Fibroblast of the aortic adventitia (primary cell): ENCODE measurements around the gene ZNF674. TPM values are rescaled to one million over a fixed set of nuclear protein-coding genes. Genes with fewer than 3 reads are reported as not detected.
"Not testable (repeated sequence)": the region's sequence is repeated elsewhere in the genome, so short reads cannot be mapped to it uniquely, and the experiment has no call there.

Source experiments
- DNase-seq: peaks from one replicate; pipeline ENCODE4 v3.0.0-alpha.2; 2010; ENCODE audit warnings: low read depth
- H3K4me3 ChIP-seq: 2 replicates; pipeline ENCODE4 v1.5.1; 2011; ENCODE audit warnings: low read depth, mild to moderate bottlenecking, control low read depth, low read length, moderate library complexity
- total RNA-seq: library from RNA; depleted of rRNA; stranded (reverse); fragments of >200 nt; gene quantifications from 2 replicates; pipeline ENCODE4 v1.2.3, GENCODE V29; 2012; ENCODE audit warnings: low replicate concordance
- TF ChIP-seq, protein P1 (sequence below): IDR thresholded peaks from 2 replicates; pipeline ENCODE4 v1.5.1; 2011; ENCODE audit warnings: mild to moderate bottlenecking, low read length, control low read depth, inconsistent platforms; ENCODE audit not compliant: insufficient read depth

ZNF674 gene
- total RNA-seq, 1 donor: 5.2 TPM

DNA sequence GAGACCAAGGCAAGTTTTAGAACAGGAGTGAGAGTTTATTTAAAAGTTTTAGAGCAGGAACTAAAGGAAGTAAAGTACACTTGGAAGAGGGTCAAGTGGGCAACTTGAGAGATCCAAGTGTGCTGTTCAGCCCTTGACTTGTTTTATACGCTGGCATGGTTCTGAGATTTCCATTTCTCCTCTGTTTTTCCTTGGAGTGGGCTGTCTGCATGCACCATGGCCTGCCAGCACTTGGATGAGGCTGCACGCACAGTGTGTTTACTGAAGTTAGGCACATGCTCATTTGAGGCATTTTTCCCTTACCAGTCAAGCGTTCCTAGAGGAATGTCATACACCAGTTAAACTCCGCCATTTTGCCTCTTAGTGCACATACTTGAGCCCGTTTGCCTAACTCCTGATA lies 8.7 kb upstream of the ZNF674 start:
- TF ChIP-seq, protein P1, sequence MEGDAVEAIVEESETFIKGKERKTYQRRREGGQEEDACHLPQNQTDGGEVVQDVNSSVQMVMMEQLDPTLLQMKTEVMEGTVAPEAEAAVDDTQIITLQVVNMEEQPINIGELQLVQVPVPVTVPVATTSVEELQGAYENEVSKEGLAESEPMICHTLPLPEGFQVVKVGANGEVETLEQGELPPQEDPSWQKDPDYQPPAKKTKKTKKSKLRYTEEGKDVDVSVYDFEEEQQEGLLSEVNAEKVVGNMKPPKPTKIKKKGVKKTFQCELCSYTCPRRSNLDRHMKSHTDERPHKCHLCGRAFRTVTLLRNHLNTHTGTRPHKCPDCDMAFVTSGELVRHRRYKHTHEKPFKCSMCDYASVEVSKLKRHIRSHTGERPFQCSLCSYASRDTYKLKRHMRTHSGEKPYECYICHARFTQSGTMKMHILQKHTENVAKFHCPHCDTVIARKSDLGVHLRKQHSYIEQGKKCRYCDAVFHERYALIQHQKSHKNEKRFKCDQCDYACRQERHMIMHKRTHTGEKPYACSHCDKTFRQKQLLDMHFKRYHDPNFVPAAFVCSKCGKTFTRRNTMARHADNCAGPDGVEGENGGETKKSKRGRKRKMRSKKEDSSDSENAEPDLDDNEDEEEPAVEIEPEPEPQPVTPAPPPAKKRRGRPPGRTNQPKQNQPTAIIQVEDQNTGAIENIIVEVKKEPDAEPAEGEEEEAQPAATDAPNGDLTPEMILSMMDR: no peak
- DNase-seq: no peak
- H3K4me3 ChIP-seq: no peak overlapping the region

DNA sequence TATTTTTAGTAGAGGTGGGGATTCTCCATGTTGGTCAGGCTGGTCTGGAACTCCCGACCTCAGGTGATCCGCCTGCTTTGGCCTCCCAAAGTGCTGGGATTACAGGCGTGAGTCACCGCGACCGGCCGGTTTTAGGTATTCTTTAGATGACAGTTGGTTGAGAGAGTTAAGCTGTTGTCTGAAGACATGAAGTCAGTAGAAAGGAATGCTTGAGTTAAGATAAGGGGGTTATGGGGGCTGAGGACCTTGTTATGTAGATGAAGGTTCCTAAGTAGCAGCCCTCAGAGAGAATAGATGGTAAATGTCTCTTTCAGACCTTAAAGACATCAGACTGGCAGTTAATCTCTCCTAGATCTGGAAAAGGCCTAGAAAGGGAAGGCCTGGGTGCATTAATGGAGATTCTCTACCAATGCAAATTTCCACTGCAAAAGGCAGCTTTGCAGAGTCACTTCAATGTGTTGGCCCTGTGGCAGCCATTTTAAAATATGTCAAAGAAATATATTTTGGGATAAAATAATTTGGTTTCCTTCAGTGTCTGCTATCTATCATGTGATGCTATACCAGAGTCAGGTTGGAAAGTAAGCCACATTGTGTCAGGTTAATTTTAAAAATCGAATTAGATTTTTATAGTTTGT lies 6.4 kb upstream of the ZNF674 start:
- TF ChIP-seq, protein P1: no peak
- peak; percentile 74 for DNase-seq
- H3K4me3 ChIP-seq: no peak overlapping the region

GRCh38 chrX:46549914-46550313 lies 4.7 kb upstream of the ZNF674 start:
- TF ChIP-seq, protein P1: no peak
- no peak for DNase-seq

DNA sequence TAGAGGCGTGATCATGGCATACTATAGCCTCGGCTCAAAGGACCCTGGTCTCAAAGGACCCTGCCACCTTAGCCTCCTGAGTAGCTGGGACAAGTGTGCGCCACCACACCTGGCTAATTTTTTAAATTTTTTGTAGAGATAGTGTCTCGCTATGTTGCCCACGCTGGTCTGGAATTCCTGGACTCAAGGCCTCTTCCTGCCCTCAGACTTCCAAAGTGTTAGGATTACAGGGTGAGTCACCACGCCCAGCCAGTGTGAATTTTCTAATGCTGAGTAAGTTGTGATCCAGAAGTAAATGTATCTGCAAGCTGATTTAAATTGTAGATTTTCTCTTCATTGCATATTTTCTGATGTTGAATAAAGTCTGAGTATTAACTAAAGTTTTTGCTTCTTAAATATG lies 2.6 kb upstream of the ZNF674 start:
- DNase-seq: peak; percentile 74
- TF ChIP-seq, protein P1: no peak
- no peak overlapping the region for H3K4me3 ChIP-seq

More at GRCh38 chrX:46549914-46550313, 4.7 kb upstream of the ZNF674 start:
- H3K4me3 ChIP-seq: no peak overlapping the region

DNA sequence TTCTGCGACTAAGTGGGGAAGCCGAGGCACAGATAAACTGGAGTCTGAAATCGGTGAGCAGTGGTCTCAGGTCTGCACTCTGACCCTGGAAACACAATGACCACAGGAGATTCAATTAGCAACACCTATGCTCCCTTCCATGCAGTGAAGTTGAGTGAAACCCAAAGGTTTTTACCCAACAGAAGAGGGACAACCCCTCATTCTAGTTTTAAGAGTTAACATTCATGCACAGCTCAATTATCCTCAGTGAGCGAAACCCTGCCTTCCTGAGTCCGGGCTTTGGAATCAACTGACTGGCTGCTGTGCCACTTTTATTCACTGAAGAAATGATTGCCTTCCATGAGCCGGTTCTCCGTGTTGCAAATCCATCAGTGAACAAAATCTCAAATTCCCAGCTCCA lies 694 bp downstream of the ZNF674 start:
- peak overlapping the region; percentile 80 for H3K4me3 ChIP-seq
- not testable (repeated sequence) for DNase-seq

- H3K4me3 ChIP-seq: no peak overlapping the region
- DNase-seq: no peak
- TF ChIP-seq, protein P1: no peak
Measured at GRCh38 chrX:46543441-46543840, 1.8 kb downstream of the ZNF674 start.

- no peak for DNase-seq
- TF ChIP-seq, protein P1: no peak
- no peak overlapping the region for H3K4me3 ChIP-seq
Measured at GRCh38 chrX:46531442-46531841, 13.8 kb downstream of the ZNF674 start.

DNA sequence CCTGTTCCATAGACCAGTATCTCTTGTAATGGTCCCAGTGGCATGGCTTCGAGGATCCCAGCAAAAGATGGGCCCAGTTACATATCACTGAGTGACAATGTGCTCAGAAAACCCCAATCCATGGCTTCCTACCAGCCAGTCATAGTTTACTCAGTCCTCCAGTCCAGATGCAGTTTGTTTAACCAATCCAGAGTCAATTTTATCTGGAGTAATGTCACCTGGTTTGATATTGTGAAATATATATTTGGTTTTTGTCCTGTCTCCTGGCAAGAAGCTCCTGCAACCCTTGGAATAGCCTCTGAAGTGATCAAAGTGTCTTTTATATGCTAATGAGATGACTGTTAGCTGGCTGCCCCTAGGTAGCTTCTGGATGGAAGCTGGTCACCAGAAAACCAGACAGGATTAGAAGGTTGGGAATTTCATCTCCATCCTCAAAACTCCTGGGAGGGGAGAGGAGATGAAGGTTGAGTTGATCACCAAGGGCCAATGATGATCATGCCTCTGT lies 14.8 kb downstream of the ZNF674 start:
- DNase-seq, H3K4me3 ChIP-seq: not testable (repeated sequence)

- H3K4me3 ChIP-seq, DNase-seq: not testable (repeated sequence)
Measured at GRCh38 chrX:46529740-46530403, 15.3 kb downstream of the ZNF674 start.

DNA sequence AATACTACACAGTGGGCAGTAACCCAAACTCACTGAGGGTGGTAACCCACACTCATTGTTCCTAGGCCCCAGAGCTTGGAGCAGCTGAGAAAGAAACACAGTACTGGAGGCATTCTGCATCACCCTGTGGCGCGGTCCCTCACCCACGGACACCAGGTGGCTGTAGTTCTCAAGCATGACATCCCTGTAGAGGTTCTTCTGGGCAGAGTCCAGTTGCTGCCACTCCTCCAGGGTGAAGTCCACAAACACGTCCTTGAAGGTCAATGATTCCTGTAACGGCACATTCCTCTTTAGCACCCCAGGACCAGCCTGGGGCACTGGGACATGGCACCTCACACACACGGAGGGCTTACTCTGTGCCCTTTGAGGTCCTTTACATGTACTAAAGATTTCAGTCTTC lies 16.6 kb downstream of the ZNF674 start:
- H3K4me3 ChIP-seq, DNase-seq: not testable (repeated sequence)
